ENCODE data around the gene MAP3K4.
A peak's percentile ranks its signal among the peaks of the same experiment; 100 is the strongest.

Gene MAP3K4

DNA sequence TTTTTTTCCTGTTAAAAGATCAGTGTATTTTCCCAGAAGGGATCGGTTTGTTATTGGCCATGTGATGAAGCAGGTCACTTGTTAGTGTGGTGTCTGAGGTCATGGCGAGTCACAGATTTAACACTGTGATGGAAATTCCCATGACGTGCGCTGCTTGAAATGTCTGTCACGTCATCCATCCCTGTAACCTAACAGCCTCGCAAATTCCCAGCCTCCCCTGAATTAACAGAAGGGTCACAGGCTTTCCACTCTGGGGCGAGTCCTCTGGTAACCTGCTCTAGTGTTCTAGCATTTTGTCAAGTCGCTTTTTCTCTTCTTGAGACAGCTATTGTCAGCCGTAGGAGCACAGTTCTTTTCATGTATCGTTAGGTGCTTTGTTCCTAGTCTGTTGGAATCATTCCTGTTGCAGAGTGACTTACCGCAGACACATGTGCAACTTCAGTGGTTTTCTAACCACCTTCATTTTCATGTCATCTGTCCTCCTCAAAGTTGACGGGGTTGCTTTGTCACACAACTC is 137.2 kb downstream of the MAP3K4 start:
- no peak for DNase-seq

DNA sequence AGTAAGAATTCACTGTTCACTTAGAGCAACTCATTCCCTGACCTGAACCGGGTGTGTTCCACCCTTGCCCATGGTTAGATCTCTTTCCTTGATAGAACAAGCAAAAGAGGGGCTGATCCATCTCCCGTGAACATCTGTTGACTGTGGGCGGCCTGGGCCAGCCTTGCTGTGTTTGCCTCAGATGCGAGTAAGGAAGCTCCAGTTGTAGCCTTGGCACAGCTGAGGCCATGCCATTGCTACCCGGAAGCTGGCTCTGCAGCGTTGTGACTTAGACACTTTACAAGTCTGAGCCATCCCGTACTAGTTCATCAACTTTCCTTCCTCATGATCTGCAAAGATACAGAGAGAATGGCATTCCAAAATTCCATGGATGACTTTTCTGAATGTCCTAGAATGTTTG is 139.0 kb downstream of the MAP3K4 start:
- DNase-seq, result no peak

DNA sequence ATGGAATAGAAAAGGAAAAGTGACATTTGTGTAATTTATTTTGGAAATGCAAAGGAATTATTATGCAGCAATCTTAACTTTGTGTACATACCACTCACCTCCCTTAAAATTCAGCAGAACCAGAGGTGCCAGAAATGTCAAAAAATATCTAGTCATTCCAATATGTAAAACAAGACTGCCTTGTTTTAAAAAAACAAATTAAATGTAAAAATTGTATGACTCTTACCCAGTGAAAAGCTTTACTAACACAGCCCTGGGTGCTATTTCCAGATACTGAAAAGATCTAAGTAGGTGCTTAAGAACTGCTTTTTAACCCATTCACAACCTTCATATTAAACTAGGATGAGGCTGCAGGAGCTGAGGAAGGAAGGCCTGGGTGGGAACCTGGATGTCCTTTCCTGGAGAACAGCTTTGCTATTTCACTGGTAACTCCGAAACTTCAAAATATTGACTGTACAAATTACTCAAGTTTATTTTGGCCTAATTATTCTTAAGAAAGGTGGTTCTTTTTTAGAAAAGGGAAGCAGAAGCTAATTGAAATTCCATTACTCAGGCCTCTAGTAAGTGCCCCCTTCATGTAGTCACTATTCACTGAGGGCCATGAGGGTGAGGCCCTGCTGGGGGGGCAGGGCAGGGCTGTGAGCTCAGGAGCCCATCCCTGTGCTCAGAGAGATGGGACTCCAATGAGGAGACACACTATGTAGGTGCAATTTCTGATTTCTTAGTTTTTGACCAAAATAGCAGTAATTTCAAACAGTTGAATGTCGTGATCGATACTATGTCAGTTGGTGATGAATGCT is 139.6 kb downstream of the MAP3K4 start:
- DNase-seq, result no peak

DNA sequence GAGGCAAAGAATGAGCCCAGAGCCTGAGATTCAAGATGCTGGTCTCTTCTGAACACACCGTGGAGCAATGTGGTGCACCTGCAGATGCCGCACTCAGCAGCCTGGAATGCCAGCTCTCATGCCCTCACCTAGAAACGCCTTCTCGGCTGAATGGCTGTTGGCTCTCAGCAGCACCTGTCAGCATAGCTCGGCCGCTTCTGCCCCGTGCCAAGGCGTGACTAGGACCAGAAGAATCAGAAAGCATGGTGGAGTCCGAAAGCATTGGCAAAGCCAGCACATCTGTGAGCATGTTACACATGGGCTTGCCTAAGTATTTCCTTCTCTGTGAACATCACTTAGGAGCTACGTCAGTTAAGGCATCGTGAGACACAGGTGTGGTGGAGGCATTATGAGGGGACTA is 140.8 kb downstream of the MAP3K4 start:
- no peak for DNase-seq

DNA sequence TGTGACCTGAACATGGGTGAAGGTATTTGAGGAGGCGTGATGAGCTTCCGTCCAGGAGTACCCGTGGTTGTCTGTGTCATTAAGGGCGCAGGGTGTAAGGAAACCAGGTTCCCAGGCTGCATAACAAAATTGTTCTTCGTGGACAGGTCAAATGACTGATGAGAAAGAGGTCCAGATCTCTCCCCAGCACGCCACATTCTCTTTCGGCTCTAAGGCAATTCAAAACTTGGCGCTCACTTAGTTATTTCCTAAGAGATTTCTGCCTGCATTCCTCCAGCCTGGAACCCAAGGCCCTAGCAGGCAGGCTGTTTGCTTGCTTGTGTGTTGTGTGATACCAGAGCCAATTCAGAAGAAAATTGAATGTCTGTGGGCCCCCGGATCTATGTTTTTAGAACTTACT is 142.4 kb downstream of the MAP3K4 start:
- DNase-seq, result no peak

DNA sequence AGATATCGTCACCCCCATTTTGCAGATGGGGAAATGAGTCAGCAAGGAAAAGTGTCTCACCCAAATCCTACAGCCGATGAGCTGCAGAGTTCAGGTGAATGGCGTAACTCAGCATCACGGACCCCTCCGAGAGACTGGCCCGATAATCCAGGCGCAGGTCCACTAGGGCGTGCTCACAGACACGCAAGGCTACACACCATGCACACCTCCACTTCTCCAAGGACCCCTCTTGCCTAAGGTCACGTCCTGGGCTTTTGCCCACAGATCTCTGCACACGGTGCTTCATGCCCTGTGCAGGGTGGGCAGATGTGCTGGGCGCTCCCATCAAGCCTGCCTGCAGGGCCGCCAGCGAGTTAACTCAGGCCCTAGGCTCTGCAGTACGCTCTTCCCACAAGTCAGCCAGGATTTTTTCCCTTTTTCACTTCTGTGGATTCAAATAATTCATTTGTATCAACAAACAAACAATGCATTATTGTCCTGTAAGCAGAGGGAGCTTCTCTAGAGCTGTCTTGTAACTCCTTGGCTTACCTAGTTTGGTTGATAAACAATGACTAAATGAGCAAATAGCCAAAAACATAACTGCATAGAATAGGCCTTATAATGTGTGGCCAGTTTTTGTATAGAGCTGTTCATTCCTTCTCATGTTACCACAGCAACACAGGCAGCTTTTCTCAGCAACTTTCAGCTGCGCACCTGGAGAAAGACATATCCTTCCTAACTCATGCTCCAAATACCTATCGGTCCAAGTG is 143.2 kb downstream of the MAP3K4 start:
- DNase-seq, result no peak

DNA sequence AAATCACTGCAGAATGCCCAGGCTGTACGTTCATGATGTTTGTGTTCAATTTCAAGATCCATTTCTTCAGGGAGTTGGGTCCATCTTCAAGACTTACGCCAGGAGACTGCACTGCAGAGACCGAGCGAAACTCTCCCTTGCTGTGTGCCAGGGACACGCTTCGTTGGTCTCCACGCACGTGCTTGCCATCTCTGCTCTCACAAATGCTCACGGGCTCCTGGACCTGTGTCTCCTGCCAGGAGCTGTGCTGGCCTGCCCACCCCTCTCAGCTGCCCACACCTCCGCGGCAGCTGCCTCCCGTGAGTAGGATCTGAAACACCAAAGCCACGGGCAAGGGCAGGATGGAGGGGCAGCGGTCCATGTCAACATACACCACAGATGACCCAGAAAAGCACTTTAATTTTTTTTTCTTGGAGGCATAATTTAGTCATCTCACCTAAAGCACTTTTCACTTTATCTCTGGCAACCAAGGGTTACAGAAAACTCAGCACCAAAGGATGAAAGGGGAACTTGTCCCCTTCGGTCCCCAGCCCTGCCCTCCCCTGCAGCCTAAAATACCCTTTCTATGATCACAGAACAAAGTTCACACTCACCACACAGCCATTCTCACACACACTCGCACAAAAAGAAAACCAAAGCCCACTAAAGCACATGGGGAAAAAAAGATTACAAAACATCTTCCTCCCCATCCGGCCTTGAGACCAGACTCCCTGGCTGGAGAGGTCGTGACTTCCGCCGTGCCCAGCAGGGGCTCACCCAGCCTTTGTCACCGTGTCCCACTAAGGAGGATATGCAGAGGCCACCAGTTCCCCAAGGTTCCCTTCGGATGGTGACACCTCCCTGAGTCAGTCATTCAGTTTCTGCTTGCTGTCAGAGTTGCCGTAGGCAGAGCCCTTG is 144.4 kb downstream of the MAP3K4 start:
- DNase-seq, result no peak

DNA sequence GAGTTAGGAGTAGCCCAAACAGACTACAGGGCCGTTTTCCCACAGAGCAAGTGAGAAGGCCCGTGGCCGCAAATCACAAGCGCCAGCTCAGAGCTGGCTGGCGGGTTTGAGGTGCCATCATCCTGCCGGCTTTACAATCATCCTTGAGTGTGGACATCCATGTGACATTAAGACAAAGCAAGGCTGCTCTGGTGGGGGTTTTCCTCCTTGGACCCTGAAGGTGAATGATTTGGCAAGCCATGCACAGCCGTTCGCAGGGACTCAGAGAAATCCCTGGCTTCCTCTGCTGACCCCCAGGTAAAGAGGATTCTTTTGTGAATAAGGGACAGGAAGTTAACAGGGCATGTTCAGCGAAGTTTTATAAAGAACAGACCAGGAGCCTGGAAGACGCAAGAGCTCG is 145.1 kb downstream of the MAP3K4 start:
- DNase-seq, result no peak

DNA sequence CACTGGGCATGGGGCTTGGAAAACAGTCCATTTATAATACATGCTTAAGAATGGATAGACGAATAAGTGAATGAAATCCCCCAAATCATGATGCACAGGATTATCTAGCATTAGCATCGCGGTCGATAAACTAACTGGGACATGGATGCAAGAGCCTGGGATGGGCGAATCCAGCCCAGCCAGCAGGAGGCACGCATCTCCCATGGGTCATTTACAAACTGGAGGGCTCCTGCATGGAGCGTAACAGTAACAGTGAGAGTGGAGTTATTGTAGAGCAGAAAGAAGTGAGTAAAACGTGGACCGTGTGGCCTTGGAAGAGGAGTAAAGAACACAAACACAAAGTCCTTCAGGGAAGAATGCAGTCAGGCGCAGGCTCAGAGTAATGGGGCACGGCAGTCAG is 145.8 kb downstream of the MAP3K4 start:
- DNase-seq, result no peak

DNA sequence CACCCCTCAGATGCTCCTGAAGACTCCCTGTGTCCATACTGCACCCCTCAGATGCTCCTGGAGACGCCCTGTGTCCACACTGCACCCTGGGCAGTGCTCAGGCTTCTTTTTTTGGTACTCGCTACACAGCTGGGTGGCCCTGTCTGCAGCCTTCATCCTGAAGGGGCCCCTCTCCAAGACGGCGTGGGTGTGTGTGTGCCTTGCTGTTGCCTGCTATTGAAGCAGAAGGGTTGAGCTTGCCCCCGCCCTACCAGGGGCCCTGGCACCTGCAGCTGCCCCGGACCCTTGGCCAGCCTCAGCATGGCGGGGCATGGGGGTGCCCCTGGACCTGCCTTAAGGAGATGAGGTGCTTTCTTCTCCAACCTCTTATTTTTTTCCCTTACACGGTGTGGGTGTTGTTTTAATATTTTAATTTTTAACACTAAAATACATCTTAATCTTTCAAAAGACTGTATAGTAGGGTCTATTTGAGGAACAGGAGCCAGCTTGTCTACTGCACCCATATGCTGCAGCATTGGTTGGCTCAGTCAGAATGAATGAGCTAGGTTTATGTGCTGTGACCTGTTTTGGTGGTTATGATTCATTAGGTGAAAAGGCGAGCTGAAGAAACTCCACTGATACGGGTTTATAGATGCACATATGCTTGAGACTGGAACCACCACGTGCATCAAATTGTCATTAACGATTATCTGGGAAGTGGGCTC is 146.4 kb downstream of the MAP3K4 start:
- no peak for DNase-seq

DNA sequence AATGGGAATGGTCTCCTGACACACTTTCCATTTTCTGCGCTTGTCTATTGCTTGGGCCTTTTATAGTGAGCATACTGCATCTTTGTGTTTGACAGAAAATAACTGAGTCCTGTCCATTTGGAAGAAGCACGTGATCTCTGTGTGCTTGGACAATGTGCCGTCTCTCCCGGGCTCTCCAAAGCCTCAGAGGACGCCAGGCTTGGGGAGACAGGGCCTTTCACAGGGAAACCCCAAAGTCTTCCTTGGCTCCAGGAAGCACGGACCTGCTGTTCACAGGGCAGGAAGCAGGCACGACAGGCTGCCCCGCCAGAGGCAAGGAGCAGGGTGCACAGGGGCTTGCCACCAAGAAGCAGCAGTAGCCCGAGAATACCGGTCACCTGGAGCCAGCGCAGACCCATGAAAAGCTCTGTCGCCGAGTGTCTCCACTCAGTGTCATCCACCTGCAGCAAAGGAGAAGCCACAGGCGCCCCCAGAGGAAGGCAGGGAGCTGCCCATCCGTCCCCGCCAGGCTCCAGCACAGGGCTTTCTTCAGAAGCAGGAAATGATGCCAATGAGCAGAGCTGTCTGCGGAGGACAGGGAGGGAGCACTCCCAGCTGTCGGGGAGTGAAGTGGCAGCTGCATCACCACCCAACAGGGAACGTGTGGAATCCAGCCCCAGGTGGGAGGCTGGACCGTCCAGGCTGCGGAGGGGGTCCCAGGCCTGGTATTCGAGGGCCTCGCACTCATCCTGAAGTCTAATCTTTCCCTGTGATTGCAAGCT is 147.2 kb downstream of the MAP3K4 start:
- no peak for DNase-seq

DNA sequence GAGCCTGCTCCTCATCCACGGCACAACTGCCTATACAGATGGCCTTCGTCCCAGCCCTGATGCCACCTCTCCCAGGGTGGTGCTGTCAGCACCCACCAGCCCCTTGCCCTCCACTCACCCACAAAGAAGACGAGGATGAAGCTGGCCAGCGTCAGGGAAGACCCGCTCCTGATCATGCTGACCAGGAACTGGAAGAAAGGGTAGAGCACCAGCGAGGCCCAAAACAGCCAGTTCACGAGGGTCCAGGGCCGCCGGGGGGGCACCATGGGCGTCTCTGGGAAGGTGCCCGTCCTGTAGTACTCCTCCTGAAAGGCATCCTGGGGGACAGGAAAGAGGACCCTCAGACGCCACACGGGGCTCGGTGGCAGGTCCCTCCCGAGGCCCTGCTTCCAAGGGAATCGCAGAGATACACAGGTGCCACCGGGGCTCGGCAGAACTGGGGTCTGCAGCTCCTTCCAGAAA is 147.8 kb downstream of the MAP3K4 start:
- DNase-seq, result no peak

DNA sequence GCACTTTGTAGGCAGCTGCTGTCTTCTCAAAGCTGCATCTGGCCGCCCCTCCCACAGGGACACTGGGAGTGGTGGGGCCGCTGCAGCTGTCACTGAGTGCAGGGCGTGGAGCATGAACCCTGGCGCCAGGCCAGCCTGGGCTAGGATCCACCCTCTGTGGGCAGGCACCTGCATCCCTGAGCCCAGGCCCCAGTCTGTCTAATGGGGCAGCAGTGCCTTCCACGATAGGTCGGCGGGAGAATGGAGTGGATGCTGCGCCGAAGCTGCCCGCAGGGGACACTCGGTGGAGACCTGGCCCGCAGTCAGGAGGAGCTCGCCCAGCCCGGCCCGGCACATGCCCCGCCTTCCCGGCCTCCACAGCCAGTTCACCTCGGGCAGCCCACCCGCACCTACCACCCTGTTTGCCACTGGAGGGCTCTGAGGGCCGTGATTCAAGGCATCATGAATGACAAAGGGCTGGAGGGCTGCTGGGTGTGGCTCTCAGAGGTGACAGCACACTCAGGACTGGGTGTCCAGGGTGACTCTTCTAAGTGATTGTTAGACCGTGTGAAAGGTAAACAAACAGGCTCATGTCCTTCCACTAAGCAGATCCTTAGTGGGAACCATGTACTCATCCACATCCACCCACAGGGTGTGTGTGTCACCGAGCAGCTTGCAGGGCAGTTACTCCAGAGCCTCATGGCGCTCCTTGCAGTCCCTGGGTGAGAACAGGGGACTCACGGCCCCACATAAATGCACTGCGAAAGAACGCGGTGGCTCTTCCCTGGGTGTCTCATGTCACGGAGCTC is 148.4 kb downstream of the MAP3K4 start:
- peak; percentile 66 for DNase-seq

DNA sequence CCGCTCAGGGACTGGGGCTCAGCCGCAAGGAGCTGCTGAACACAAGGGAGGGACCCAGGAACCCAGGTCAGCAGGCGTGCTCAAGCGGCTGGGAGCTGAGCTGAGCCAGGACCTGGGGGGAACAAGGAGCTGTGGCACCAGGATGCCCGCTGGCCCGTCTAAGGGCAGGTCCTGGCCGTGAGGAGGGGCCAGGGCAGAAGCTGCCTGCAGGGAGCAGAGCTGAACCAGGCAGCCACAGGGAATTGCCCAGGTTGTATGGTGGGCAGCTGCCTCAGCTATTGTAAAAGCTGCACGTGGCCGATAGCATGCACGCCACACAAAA is 148.9 kb downstream of the MAP3K4 start:
- no peak for DNase-seq

DNA sequence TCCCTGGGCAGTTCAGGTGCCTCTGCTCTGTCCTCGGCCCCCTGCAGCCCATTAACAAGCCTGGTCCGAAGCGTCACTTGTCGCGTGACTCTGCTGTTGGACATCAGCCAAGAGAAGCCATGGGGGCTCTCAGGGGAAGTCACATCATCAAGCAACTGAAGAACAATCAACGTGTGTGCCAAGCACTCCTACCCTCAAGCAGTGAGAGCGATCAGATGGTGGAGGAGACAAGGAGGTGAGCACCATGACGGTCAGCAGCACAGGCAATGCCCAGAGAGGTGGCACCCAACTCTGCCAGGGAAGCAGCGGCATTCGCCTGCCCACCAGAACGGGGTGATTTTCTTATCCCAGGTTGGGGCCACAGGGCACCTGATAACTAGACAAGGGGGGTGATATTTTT is 149.6 kb downstream of the MAP3K4 start:
- DNase-seq, result peak; percentile 86

DNA sequence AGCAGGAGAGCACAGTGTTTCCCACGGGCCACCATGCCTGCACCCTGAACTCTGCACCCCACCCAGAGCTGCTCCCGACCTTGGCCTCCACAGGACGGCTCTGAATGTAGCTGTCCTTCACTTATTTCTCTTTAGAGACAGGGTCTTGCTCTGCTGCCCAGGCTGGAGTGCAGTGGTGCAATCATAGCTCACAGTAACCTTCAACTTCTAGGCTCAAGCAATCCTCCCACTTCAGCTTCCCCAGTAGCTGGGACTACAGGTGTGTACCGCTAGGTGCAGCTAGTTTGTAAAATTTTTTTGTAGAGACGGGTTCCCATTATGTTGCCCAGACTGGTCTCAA is 151.4 kb downstream of the MAP3K4 start:
- DNase-seq, result no peak

DNA sequence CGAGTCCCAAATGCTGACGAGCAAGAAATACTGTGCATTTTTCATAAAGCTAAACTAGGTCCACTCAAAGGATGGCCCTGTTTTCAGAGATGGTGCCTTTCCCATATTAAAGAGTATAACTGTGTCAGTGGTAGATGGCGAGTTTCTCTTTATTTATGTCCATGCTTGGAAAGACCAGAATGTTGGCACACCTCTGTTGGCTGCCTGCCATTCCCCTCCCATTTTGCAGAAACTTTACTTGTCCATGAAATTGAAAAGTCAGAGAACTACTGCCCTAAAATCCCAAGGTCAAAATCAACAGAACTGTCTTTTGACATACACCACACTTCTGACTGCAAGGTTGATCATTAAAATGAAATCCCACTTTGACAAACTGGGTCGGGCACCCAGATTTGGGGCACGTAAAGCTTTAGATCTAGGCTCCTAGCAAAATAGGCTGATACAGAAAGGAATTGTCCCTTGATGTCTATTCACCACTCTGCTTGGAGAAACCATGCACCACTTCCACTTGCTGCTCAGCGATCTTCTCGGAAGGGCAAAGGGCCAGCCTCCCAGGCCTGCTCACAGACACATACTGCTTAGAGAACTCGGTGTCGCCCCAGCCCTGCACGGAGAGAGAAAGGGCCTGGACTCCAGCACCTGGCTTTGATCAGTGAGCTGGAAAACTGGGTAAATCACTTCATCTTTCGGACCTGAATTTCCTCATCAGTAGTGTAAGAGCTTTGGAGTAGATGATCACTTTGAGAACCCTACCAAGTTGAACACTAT is 152.3 kb downstream of the MAP3K4 start:
- no peak for DNase-seq

DNA sequence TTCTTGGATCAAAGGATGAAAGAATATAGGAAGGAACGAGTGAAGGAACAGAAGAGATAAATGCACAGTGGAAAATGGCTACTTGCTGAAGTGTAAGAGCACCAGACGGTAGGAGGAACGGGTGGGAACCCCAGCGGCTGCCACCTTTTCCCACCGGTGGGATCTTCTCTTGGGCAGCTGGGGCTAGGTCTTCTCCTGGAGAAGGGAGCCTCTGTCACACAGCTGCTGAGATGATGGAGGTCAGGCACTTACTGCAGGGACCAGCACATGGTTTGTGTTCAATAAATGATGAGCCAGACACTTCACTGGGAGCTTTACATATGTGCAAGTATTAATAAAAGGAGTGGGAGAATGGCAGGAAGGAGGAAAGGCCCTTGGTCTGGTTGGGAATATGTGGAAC is 158.6 kb downstream of the MAP3K4 start:
- no peak for DNase-seq

DNA sequence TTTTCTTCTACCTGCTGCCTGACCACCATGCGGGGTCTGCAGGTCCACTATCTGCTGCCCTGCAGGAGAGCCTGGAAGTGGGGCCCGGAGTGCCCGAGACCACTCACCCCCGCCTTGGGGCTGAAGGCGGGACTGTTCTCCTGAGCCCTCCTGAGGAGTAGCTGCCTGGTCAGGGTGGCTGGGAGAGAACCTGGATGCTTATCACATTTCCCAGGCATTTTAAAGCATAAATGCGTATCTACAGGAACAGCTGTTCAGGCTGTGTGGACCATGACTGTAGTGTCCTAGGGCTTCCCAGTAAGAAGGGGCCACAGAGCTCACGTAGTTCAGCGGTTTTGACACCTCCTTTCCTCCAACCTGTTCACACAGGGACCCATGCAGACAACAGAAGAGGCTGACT is 159.0 kb downstream of the MAP3K4 start:
- DNase-seq, result no peak

DNA sequence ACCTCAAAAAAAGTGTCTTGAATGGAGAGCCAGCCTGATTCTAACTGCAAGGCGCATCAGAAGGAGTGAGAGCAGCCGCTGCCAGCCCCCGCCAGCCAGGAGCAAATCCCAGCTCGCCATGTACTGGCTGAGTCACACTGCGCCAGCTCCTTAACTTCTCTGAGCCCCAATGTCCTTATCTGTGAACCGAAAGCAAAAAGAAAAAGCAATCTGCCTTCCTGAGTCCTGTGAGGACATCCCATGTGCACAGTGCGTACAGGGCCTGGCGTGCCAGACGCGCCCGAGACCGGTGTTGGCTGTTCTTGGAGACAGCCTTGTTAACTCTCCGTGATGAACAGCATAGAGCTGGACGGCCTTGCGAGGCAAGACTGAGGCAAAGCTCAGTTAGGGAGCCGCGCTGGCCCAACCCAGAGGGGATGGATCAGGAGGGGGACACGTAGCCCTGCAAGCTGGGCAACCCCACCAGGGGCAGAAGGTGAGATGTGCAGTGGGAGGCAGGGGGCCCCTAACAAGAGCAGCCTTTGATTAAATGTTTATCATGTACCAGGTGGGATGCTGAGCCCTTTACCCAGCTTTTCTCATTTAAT is 159.6 kb downstream of the MAP3K4 start:
- DNase-seq, result no peak

Measured in NCI-H69 (cell line).